Keratinocyte (primary cell): ENCODE measurements around the gene VAV2. TPM values are rescaled to one million over a fixed set of nuclear protein-coding genes. Genes with fewer than 3 reads are reported as not detected.

Source experiments
- DNase-seq: peaks from one replicate; pipeline ENCODE4 v3.0.0-alpha.2; 2011; ENCODE audit warnings: low read depth, missing footprints, low spot score
- FAIRE-seq: peaks from 2 replicates; lab custom pipeline; 2011; peaks lifted over from hg19 to GRCh38; lab: Jason Lieb, UNC
- H2AFZ ChIP-seq: 2 replicates; pipeline ENCODE4 v1.6.0; 2012; ENCODE audit warnings: low read length, control low read depth, inconsistent platforms; ENCODE audit not compliant: control insufficient read depth
- H3K27ac ChIP-seq: 2 replicates; pipeline ENCODE4 v1.5.1; 2011; ENCODE audit warnings: low read length; ENCODE audit not compliant: control insufficient read depth, insufficient read depth
- H3K27me3 ChIP-seq: 3 replicates; pipeline ENCODE4 v1.6.0; 2011; ENCODE audit warnings: low read length; ENCODE audit not compliant: control insufficient read depth, insufficient read depth; ENCODE audit errors: extremely low read depth
- H3K36me3 ChIP-seq, 2 experiments: 2 replicates in 1 of 2; 3 replicates in 1 of 2; pipeline ENCODE4 v1.5.1; 2011; ENCODE audit warnings: low read length in 2 of 2, mild to moderate bottlenecking in 1 of 2; ENCODE audit not compliant: control insufficient read depth in 2 of 2, insufficient read depth in 2 of 2; ENCODE audit errors: extremely low read depth in 1 of 2
- H3K4me1 ChIP-seq: 3 replicates; pipeline ENCODE4 v1.5.1; 2011; ENCODE audit warnings: low read length; ENCODE audit not compliant: control insufficient read depth, insufficient read depth; ENCODE audit errors: extremely low read depth
- H3K4me2 ChIP-seq: 3 replicates; pipeline ENCODE4 v1.6.0; 2011; ENCODE audit warnings: low read depth, low read length; ENCODE audit not compliant: control insufficient read depth, insufficient read depth; ENCODE audit errors: extremely low read depth
- H3K4me3 ChIP-seq, 3 experiments: fragments of 200-600 bp in 1 of 3; sonication (generic) in 1 of 3; 2 replicates in 2 of 3; 3 replicates in 1 of 3; pipeline ENCODE4 v1.5.1; 2011 to 2016; ENCODE audit warnings: low read length in 3 of 3, mild to moderate bottlenecking in 3 of 3, control low read depth in 2 of 3, inconsistent platforms in 1 of 3, low read depth in 1 of 3, mixed read lengths in 1 of 3, mixed run types in 1 of 3, moderate library complexity in 1 of 3; ENCODE audit not compliant: control insufficient read depth in 2 of 3, insufficient read depth in 2 of 3; ENCODE audit errors: extremely low read depth in 1 of 3
- H3K79me2 ChIP-seq: 2 replicates; pipeline ENCODE4 v1.6.0; 2012; ENCODE audit warnings: low read length; ENCODE audit not compliant: control insufficient read depth, insufficient read depth
- H3K9ac ChIP-seq: 3 replicates; pipeline ENCODE4 v1.6.0; 2011; ENCODE audit warnings: low read length; ENCODE audit not compliant: control insufficient read depth, insufficient read depth; ENCODE audit errors: extremely low read depth
- H3K9me1 ChIP-seq: 3 replicates; pipeline ENCODE4 v1.6.0; 2011; ENCODE audit warnings: low read length; ENCODE audit not compliant: control insufficient read depth, insufficient read depth; ENCODE audit errors: extremely low read depth
- H3K9me3 ChIP-seq: 2 replicates; pipeline ENCODE4 v1.5.1; 2012; ENCODE audit warnings: low read depth, low read length; ENCODE audit not compliant: control insufficient read depth
- H4K20me1 ChIP-seq: 3 replicates; pipeline ENCODE4 v1.6.0; 2011; ENCODE audit warnings: low read length; ENCODE audit not compliant: control insufficient read depth, insufficient read depth; ENCODE audit errors: extremely low read depth
- CTCF ChIP-seq, 3 experiments: IDR thresholded peaks in 1 of 3; conservative IDR thresholded peaks in 1 of 3; optimal IDR thresholded peaks in 1 of 3; 2 replicates in 2 of 3; 3 replicates in 1 of 3; pipeline versions ENCODE3 to v1.5.1; 2011; ENCODE audit warnings: low read length in 3 of 3, mild to moderate bottlenecking in 3 of 3, moderate library complexity in 2 of 3, control low read depth in 1 of 3, inconsistent platforms in 1 of 3; ENCODE audit not compliant: insufficient read depth in 2 of 3; ENCODE audit errors: extremely low read depth in 1 of 3
- EZH2 ChIP-seq: IDR thresholded peaks from one replicate; pipeline ENCODE4 v1.6.1; 2012; ENCODE audit warnings: inconsistent platforms, mild to moderate bottlenecking, low read length, moderate library complexity
- dilution Hi-C: fragments of 300-500 bp; cut with MboI; formaldehyde crosslinking; loops from one replicate; pipeline ENCODE4 v1.7.0; 2020; ENCODE audit warnings: low sequenced_read_pairs; ENCODE audit not compliant: extremely low pct_ligation_motif_present
- polyA plus RNA-seq, 5 experiments: library from polyadenylated mRNA; depleted of rRNA in 3 of 5; stranded (reverse) in 3 of 5; stranded (forward) in 1 of 5; unstranded in 1 of 5; fragments of >200 nt; gene quantifications; 1 replicate in 1 of 5; 2 replicates in 3 of 5; 3 replicates in 1 of 5; pipeline versions ENCODE4 v1.2.1 to v1.2.3, GENCODE V29; 2011 to 2012; ENCODE audit warnings: missing spikeins in 2 of 5, low read depth in 1 of 5, low replicate concordance in 1 of 5

Gene VAV2
- polyA plus RNA-seq, 1 donor (not counting 4 experiments of a cell fraction or from before 2014, with no cell fraction given), result 16.4 TPM

- no peaks in the 10 kb centered on the region for H3K9me3 ChIP-seq
- no peak overlapping the region for H3K27ac ChIP-seq
- peaks cover 11% of the 10 kb centered on the region for H3K4me1 ChIP-seq
- H3K4me2 ChIP-seq, result no peak overlapping the region
- H3K36me3 ChIP-seq, result peaks cover 0 to 2% of the 10 kb centered on the region in 2 experiments
- no peak overlapping the region for H2AFZ ChIP-seq
- H3K79me2 ChIP-seq, result peaks cover 30% of the 10 kb centered on the region
- H4K20me1 ChIP-seq, result peaks cover 7% of the 10 kb centered on the region
- TF ChIP-seq EZH2 (no peak), CTCF (optimal IDR thresholded peaks at IDR 0.05 in 1 of 3, IDR thresholded peaks at IDR 0.05 in 1 of 3, conservative IDR thresholded peaks at IDR 0.05 in 1 of 3; ENCODE audit: extremely low read depth in 1 of 3, insufficient read depth in 2 of 3, low read length in 3 of 3) (no peak)
- dilution Hi-C loops, result no loop called here
- H3K9ac ChIP-seq, result no peak overlapping the region
- no peak for FAIRE-seq
- H3K4me3 ChIP-seq, result no peak overlapping the region
- H3K9me1 ChIP-seq, result no peaks in the 10 kb centered on the region
- no peaks in the 10 kb centered on the region for H3K27me3 ChIP-seq
- no peak for DNase-seq
Observed at GRCh38 chr9:133841167-133841812, 150.8 kb downstream of the VAV2 start.

GRCh38 chr9:133839822-133840329 is 152.2 kb downstream of the VAV2 start:
- dilution Hi-C loops, result no loop called here
- H4K20me1 ChIP-seq, result peaks cover 7% of the 10 kb centered on the region
- H3K27me3 ChIP-seq, result no peaks in the 10 kb centered on the region
- TF ChIP-seq CTCF (optimal IDR thresholded peaks at IDR 0.05 in 1 of 3, IDR thresholded peaks at IDR 0.05 in 1 of 3, conservative IDR thresholded peaks at IDR 0.05 in 1 of 3; ENCODE audit: extremely low read depth in 1 of 3, insufficient read depth in 2 of 3, low read length in 3 of 3), result no peak
- TF ChIP-seq EZH2, result no peak
- no peaks in the 10 kb centered on the region for H3K36me3 ChIP-seq
- no peak for FAIRE-seq
- no peak overlapping the region for H2AFZ ChIP-seq
- H3K4me1 ChIP-seq, result peaks cover 19% of the 10 kb centered on the region
- H3K27ac ChIP-seq, result no peak overlapping the region
- H3K79me2 ChIP-seq, result peaks cover 36% of the 10 kb centered on the region
- no peak overlapping the region for H3K4me3 ChIP-seq
- H3K9ac ChIP-seq, result no peak overlapping the region
- H3K9me1 ChIP-seq, result no peaks in the 10 kb centered on the region
- DNase-seq, result no peak
- H3K4me2 ChIP-seq, result no peak overlapping the region
- H3K9me3 ChIP-seq, result no peaks in the 10 kb centered on the region
